SK-N-SH (cell line): ENCODE measurements around the gene MBNL2. TPM values are rescaled to one million over a fixed set of nuclear protein-coding genes. Genes with fewer than 3 reads are reported as not detected.

Experiments
- CTCF ChIA-PET: fragments of 300-600, 350-600 bp; formaldehyde crosslinking; extraction: SDS; loops from one replicate; lab custom pipeline; 2021; lab: Yijun Ruan, JAX
- POLR2A ChIA-PET: fragments of 350-600 bp; sonication (Branson Sonifier 250); formaldehyde crosslinking; extraction: SDS; loops from one replicate; lab custom pipeline; 2020; ENCODE audit warnings: antibody characterized with exemption, inconsistent platforms; lab: Yijun Ruan, JAX
- DNase-seq: peaks from one replicate; pipeline ENCODE4 v3.0.0; 2012
- H2AFZ ChIP-seq: fragments of 200-600 bp; sonication (generic); 2 replicates; pipeline ENCODE4 v1.8.1; 2016; ENCODE audit warnings: antibody characterized with exemption, mild to moderate bottlenecking, low read depth
- H3F3A ChIP-seq: fragments of 200-600 bp; sonication (generic); replicated peaks from 2 replicates; pipeline ENCODE3; 2016; ENCODE audit warnings: antibody characterized with exemption, mild to moderate bottlenecking; ENCODE audit not compliant: insufficient read depth
- H3K27ac ChIP-seq, 2 experiments: fragments of 200-500 bp in 1 of 2; fragments of 200-600 bp in 1 of 2; sonication (Bioruptor generic) in 1 of 2; sonication (generic), shearing (Covaris generic) in 1 of 2; 2 replicates each; pipeline versions ENCODE4 v1.5.1 to v1.6.1; 2014 to 2016; ENCODE audit warnings: low read depth in 2 of 2, inconsistent platforms in 1 of 2, low read length in 1 of 2, mild to moderate bottlenecking in 1 of 2, mixed read lengths in 1 of 2
- H3K27me3 ChIP-seq: fragments of 200-600 bp; sonication (generic), shearing (Covaris generic); 2 replicates; pipeline ENCODE4 v1.6.1; 2016; ENCODE audit warnings: mixed run types; ENCODE audit not compliant: insufficient read depth
- H3K36me3 ChIP-seq, 2 experiments: fragments of 200-500 bp in 1 of 2; fragments of 200-600 bp in 1 of 2; sonication (Bioruptor generic) in 1 of 2; sonication (generic) in 1 of 2; replicated peaks in 1 of 2; 2 replicates each; pipeline versions ENCODE3 to v1.5.1; 2014 to 2016; ENCODE audit warnings: low read length in 1 of 2, mild to moderate bottlenecking in 1 of 2; ENCODE audit not compliant: insufficient read depth in 2 of 2, control insufficient read depth in 1 of 2
- H3K4me1 ChIP-seq, 2 experiments: fragments of 200-500 bp in 1 of 2; fragments of 200-600 bp in 1 of 2; sonication (Bioruptor generic) in 1 of 2; sonication (generic), shearing (Covaris generic) in 1 of 2; 2 replicates each; pipeline versions ENCODE4 v1.5.1 to v1.6.1; 2014 to 2016; ENCODE audit warnings: low read depth in 1 of 2, low read length in 1 of 2, mixed run types in 1 of 2; ENCODE audit not compliant: insufficient read depth in 2 of 2, control insufficient read depth in 1 of 2
- H3K4me2 ChIP-seq: fragments of 200-600 bp; sonication (generic), shearing (Covaris generic); 2 replicates; pipeline ENCODE4 v1.6.1; 2017; ENCODE audit warnings: mixed run types
- H3K4me3 ChIP-seq, 2 experiments: fragments of 200-500 bp in 1 of 2; fragments of 200-600 bp in 1 of 2; sonication (Bioruptor generic) in 1 of 2; sonication (generic), shearing (Covaris generic) in 1 of 2; 2 replicates each; pipeline versions ENCODE4 v1.5.1 to v1.8.1; 2014 to 2016; ENCODE audit warnings: low read depth in 2 of 2, inconsistent platforms in 1 of 2, low read length in 1 of 2, mild to moderate bottlenecking in 1 of 2, mixed read lengths in 1 of 2, moderate library complexity in 1 of 2
- H3K79me2 ChIP-seq: fragments of 200-600 bp; sonication (generic); 2 replicates; pipeline ENCODE4 v1.8.1; 2017; ENCODE audit warnings: mild to moderate bottlenecking; ENCODE audit not compliant: insufficient read depth
- H3K9ac ChIP-seq: fragments of 200-600 bp; sonication (generic); 2 replicates; pipeline ENCODE4 v1.6.1; 2017; ENCODE audit warnings: mixed run types
- H3K9me2 ChIP-seq: fragments of 200-600 bp; sonication (generic); 2 replicates; pipeline ENCODE4 v1.6.1; 2017; ENCODE audit warnings: mixed run types
- H3K9me3 ChIP-seq: fragments of 200-600 bp; sonication (generic); 2 replicates; pipeline ENCODE4 v1.6.1; 2017; ENCODE audit warnings: mixed run types, mild to moderate bottlenecking, moderate library complexity
- H4K20me1 ChIP-seq: fragments of 200-600 bp; sonication (generic); 2 replicates; pipeline ENCODE4 v1.6.1; 2017; ENCODE audit warnings: mild to moderate bottlenecking, mixed run types; ENCODE audit not compliant: insufficient read depth
- CHD2 ChIP-seq: fragments of 150-350 bp; IDR thresholded peaks from 2 replicates; pipeline ENCODE4 v1.6.1; 2018; ENCODE audit warnings: low read length; ENCODE audit not compliant: partially characterized antibody
- CTCF ChIP-seq: fragments of 200-600 bp; sonication (generic); IDR thresholded peaks from 2 replicates; pipeline ENCODE4 v1.6.1; 2017; ENCODE audit warnings: antibody characterized with exemption, mild to moderate bottlenecking, moderate library complexity
- EP300 ChIP-seq, 2 experiments: IDR thresholded peaks; 2 replicates each; pipeline versions ENCODE4 v1.4.0 to v1.6.1; 2012; ENCODE audit warnings: borderline replicate concordance in 1 of 2, low read depth in 1 of 2, low read length in 1 of 2
- JUND ChIP-seq: IDR thresholded peaks from 2 replicates; pipeline ENCODE4 v1.4.0; 2012
- MAX ChIP-seq: IDR thresholded peaks from 2 replicates; pipeline ENCODE4 v1.4.0; 2012; ENCODE audit warnings: low read depth
- NRF1 ChIP-seq: IDR thresholded peaks from 2 replicates; pipeline ENCODE4 v1.6.1; 2012; ENCODE audit warnings: low read depth, mild to moderate bottlenecking, low read length
- PBX3 ChIP-seq: IDR thresholded peaks from 2 replicates; pipeline ENCODE4; 2012
- RXRA ChIP-seq: IDR thresholded peaks from 2 replicates; pipeline ENCODE4 v1.4.0; 2012; ENCODE audit warnings: low read depth, mild to moderate bottlenecking, borderline replicate concordance
- SMC3 ChIP-seq: IDR thresholded peaks from 2 replicates; pipeline ENCODE4 v1.6.1; 2012; ENCODE audit warnings: low read depth, low read length, improper control_type of control experiment
- TCF12 ChIP-seq: IDR thresholded peaks from 2 replicates; pipeline ENCODE4 v1.4.0; 2012
- TEAD4 ChIP-seq: IDR thresholded peaks from 2 replicates; pipeline ENCODE4 v1.4.0; 2012; ENCODE audit warnings: mild to moderate bottlenecking, borderline replicate concordance; ENCODE audit not compliant: insufficient read depth
- WGBS: methylation state at CpG from one replicate; pipeline ENCODE4 v1.1.6; 2017; ENCODE audit warnings: low lambda C conversion rate; 5-methylcytosine and 5-hydroxymethylcytosine counted together
- polyA plus RNA-seq, 3 experiments: library from polyadenylated mRNA; depleted of rRNA; stranded (reverse); fragments of >200 nt; gene quantifications; 2 replicates each; pipeline ENCODE4 v1.2.3, GENCODE V29; 2012

MBNL2 gene
- polyA plus RNA-seq, 1 of the 3 experiments (the other 2 are of a cell fraction), result 24.5 TPM

GRCh38 chr13:97332742-97333141 is 110.6 kb downstream of the MBNL2 start:
- Histone ChIP-seq H2AFZ (no peak overlapping the region), H4K20me1 (peaks cover 2% of the 10 kb centered on the region), H3K27ac (peak overlapping the region in 1 of 2 experiments; percentile 12; a peak in 2 of 4 replicates), H3K9me3 (no peaks in the 10 kb centered on the region), H3F3A (peaks cover 25% of the 10 kb centered on the region), H3K79me2 (peaks cover 92% of the 10 kb centered on the region), H3K27me3 (no peaks in the 10 kb centered on the region), H3K4me1 (peaks cover 13 to 30% of the 10 kb centered on the region in 2 experiments), H3K4me3 (no peak overlapping the region), H3K36me3 (peaks cover 30 to 50% of the 10 kb centered on the region in 2 experiments), H3K9me2 (no peaks in the 10 kb centered on the region), H3K9ac (no peak overlapping the region), H3K4me2 (no peak overlapping the region)
- ChIA-PET POLR2A (no interaction called here), CTCF (interaction anchor here (0.8 to 4.4 kb wide), 7 partner anchors 11 to 223 kb away, joined by 3 to 25 read pairs (median 3); no protein-coding TSS in a partner anchor)
- TF ChIP-seq NRF1, result no peak
- no peak for TF ChIP-seq JUND
- TF ChIP-seq CHD2, result no peak
- no peak for TF ChIP-seq TCF12
- TF ChIP-seq PBX3, result no peak
- no peak for TF ChIP-seq SMC3
- TF ChIP-seq TEAD4, result no peak
- no peak for TF ChIP-seq RXRA
- WGBS, result 86% methylated on average over 4 of the region's 4 CpGs
- DNase-seq, result no peak

- Histone ChIP-seq H3K9ac (no peak overlapping the region), H3K9me2 (no peaks in the 10 kb centered on the region), H3K4me2 (no peak overlapping the region), H3K36me3 (peaks cover 34 to 61% of the 10 kb centered on the region in 2 experiments), H4K20me1 (no peaks in the 10 kb centered on the region; the same call in 1 of the 2 replicates), H3K4me1 (peaks cover under 1 to 22% of the 10 kb centered on the region in 2 experiments; a peak in 2 of 4 replicates), H3K4me3 (no peak overlapping the region), H3K79me2 (peaks cover 90% of the 10 kb centered on the region), H3F3A (peaks cover 16% of the 10 kb centered on the region), H2AFZ (no peak overlapping the region), H3K9me3 (no peaks in the 10 kb centered on the region), H3K27ac (peak overlapping the region; percentile 6 to 61; a peak in 1 of 4 replicates), H3K27me3 (no peaks in the 10 kb centered on the region)
- WGBS, result 95% methylated on average over 6 of the region's 6 CpGs
- POLR2A ChIA-PET, result no interaction called here
- CTCF ChIA-PET, result interaction anchor here (1.2 to 4.4 kb wide), 5 partner anchors 10 to 224 kb away, joined by 3 to 25 read pairs (median 7); no protein-coding TSS in a partner anchor
- TF ChIP-seq MAX (no peak), EP300 (IDR thresholded peaks at IDR 0.05; ENCODE audit: borderline replicate concordance in 1 of 2, low read depth in 1 of 2, low read length in 1 of 2) (no peak), CTCF (0 out of 2 replicates have a peak, but pooled peaks have one; percentile 10)
- no peak for DNase-seq
Measured at GRCh38 chr13:97333983-97334382, 111.8 kb downstream of the MBNL2 start.
